H1 (cell line): ENCODE results near the gene DOK7. TPM values are rescaled to one million over a fixed set of nuclear protein-coding genes. Genes with fewer than 3 reads are reported as not detected.

ENCODE experiments used
- ATF2 ChIP-seq: IDR thresholded peaks from 2 replicates; pipeline ENCODE4 v1.6.1; 2012; ENCODE audit warnings: low read length, inconsistent platforms
- BCL11A ChIP-seq, 2 experiments: IDR thresholded peaks; one replicate each; pipeline ENCODE4 v1.6.1; 2011; ENCODE audit warnings: low read depth in 2 of 2, low read length in 2 of 2, mild to moderate bottlenecking in 2 of 2
- CHD1 ChIP-seq: IDR thresholded peaks from 2 replicates; pipeline ENCODE4 v1.6.1; 2012; ENCODE audit warnings: low read depth, low read length, improper control_type of control experiment
- CHD7 ChIP-seq: fragments of 300-600 bp; sonication (generic); IDR thresholded peaks from 2 replicates; pipeline ENCODE4 v1.7.1; 2012; ENCODE audit warnings: low read length, moderate library complexity, mild to moderate bottlenecking, inconsistent platforms; ENCODE audit not compliant: insufficient replicate concordance
- EP300 ChIP-seq, 2 experiments: IDR thresholded peaks; 1 replicate in 1 of 2; 2 replicates in 1 of 2; pipeline ENCODE4 v1.6.1; 2011 to 2012; ENCODE audit warnings: low read depth in 2 of 2, low read length in 2 of 2, mild to moderate bottlenecking in 2 of 2, borderline replicate concordance in 1 of 2, inconsistent platforms in 1 of 2, moderate library complexity in 1 of 2
- KDM5A ChIP-seq: fragments of 200-600 bp; IDR thresholded peaks from 2 replicates; pipeline ENCODE4 v1.7.1; 2012; ENCODE audit warnings: mild to moderate bottlenecking, low read length, inconsistent platforms, mixed read lengths
- RXRA ChIP-seq: IDR thresholded peaks from 2 replicates; pipeline ENCODE4 v1.6.1; 2011; ENCODE audit warnings: low read depth, mild to moderate bottlenecking, low read length, moderate library complexity; ENCODE audit not compliant: insufficient read depth
- polyA plus RNA-seq, 7 experiments: library from polyadenylated mRNA; depleted of rRNA in 3 of 7; stranded (reverse) in 5 of 7; unstranded in 2 of 7; fragments of >200 nt in 5 of 7; fragments of 200-250 nt in 2 of 7; gene quantifications; 1 replicate in 5 of 7; 2 replicates in 1 of 7; 4 replicates in 1 of 7; pipeline versions ENCODE4 v1.2.1 to v1.2.3, GENCODE V29; 2011 to 2013; ENCODE audit warnings: missing spikeins in 2 of 7, mixed read lengths in 2 of 7
- total RNA-seq: library from RNA; stranded (reverse); fragmentation: NEBNext Ultra II Directional; extraction: Animal tissue kit (Norgen Biotek cat#: 25700); gene quantifications from 2 replicates; pipeline ENCODE4 v1.2.1, GENCODE V29; 2021

The DOK7 gene
- total and polyA plus RNA-seq, 2 of the 8 experiments (the other 6 are each of a cell fraction or from before 2014, with no cell fraction given): 0.32 TPM; not detected in 1

GRCh38 chr4:3492741-3493719 is 29.9 kb downstream of the DOK7 start (continued):
- TF ChIP-seq CHD7 (no peak), CHD1 (no peak), RXRA (no peak), KDM5A (no peak), ATF2 (no peak), BCL11A (IDR thresholded peaks at IDR 0.05; ENCODE audit: low read depth in 2 of 2, low read length in 2 of 2) (no peak), EP300 (IDR thresholded peaks at IDR 0.05; ENCODE audit: borderline replicate concordance in 1 of 2, low read depth in 2 of 2, low read length in 2 of 2) (no peak)
